Measurements from ENCODE around the gene SERINC2.
A peak's percentile ranks its signal among the peaks of the same experiment; 100 is the strongest.
"Not testable (repeated sequence)": the region's sequence is repeated elsewhere in the genome, so short reads cannot be mapped to it uniquely, and the experiment has no call there.

Gene SERINC2

GRCh38 chr1:31383967-31384366 lies 29.0 kb upstream of the SERINC2 start:
- no peak for DNase-seq (ENCODE audit: low read depth)
- TF ChIP-seq CTCF (conservative IDR thresholded peaks at IDR 0.05; ENCODE audit: low read length): no peak

GRCh38 chr1:31386576-31387243 lies 26.3 kb upstream of the SERINC2 start:
- DNase-seq (ENCODE audit: low read depth); H3K4me3 ChIP-seq (ENCODE audit: low read length): not testable (repeated sequence)

More at GRCh38 chr1:31383967-31384366, 29.0 kb upstream of the SERINC2 start:
- no peak overlapping the region for H3K4me3 ChIP-seq (ENCODE audit: low read length)

GRCh38 chr1:31387612-31388011 lies 25.4 kb upstream of the SERINC2 start:
- no peak for DNase-seq (ENCODE audit: low read depth)
- no peak overlapping the region for H3K4me3 ChIP-seq (ENCODE audit: low read length)
- no peak for TF ChIP-seq CTCF (conservative IDR thresholded peaks at IDR 0.05; ENCODE audit: low read length)

GRCh38 chr1:31389616-31390015 lies 23.4 kb upstream of the SERINC2 start:
- no peak for TF ChIP-seq CTCF (conservative IDR thresholded peaks at IDR 0.05; ENCODE audit: low read length)
- DNase-seq (ENCODE audit: low read depth): no peak
- H3K4me3 ChIP-seq (ENCODE audit: low read length): no peak overlapping the region

GRCh38 chr1:31390071-31390470 lies 22.9 kb upstream of the SERINC2 start:
- DNase-seq (ENCODE audit: low read depth): no peak
- no peak overlapping the region for H3K4me3 ChIP-seq (ENCODE audit: low read length)

GRCh38 chr1:31393463-31393862 lies 19.6 kb upstream of the SERINC2 start:
- no peak for TF ChIP-seq CTCF (conservative IDR thresholded peaks at IDR 0.05; ENCODE audit: low read length)
- H3K4me3 ChIP-seq (ENCODE audit: low read length): no peak overlapping the region
- DNase-seq (ENCODE audit: low read depth): no peak

More at GRCh38 chr1:31390071-31390470, 22.9 kb upstream of the SERINC2 start:
- no peak for TF ChIP-seq CTCF (conservative IDR thresholded peaks at IDR 0.05; ENCODE audit: low read length)

GRCh38 chr1:31394584-31395193 lies 18.3 kb upstream of the SERINC2 start:
- H3K4me3 ChIP-seq (ENCODE audit: low read length): peak overlapping the region; percentile 29
- DNase-seq (ENCODE audit: low read depth): peak; percentile 65
- peak; percentile 79 for TF ChIP-seq CTCF (conservative IDR thresholded peaks at IDR 0.05; ENCODE audit: low read length)

Data from AG10803 (cell line).